ENCODE results near the gene DNAH3. TPM values are rescaled to one million over a fixed set of nuclear protein-coding genes. Genes with fewer than 3 reads are reported as not detected.

The DNAH3 gene
- total and polyA plus RNA-seq, 2 of the 13 experiments (the other 11 are each of a cell fraction or from before 2014, with no cell fraction given) = 0.07 to 0.08 TPM

GRCh38 chr16:20956319-20956718, 194.3 kb downstream of the DNAH3 start (continued):
- TF ChIP-seq ZNF543 (CRISPR knock-in tag; IDR thresholded peaks at IDR 0.05) = no peak
- peak; percentile 48 for TF ChIP-seq STAG1 (CRISPR knock-in tag; IDR thresholded peaks at IDR 0.05)
- TF ChIP-seq SIX1 (CRISPR knock-in tag; IDR thresholded peaks at IDR 0.05; ENCODE audit: borderline replicate concordance) = peak; percentile 31; the same call in 1 of the 2 replicates

GRCh38 chr16:20954574-20954973, 196.1 kb downstream of the DNAH3 start:
- H2AFZ ChIP-seq (ENCODE audit: low read length) = no peak overlapping the region
- no peaks in the 10 kb centered on the region for H3K36me3 ChIP-seq (replicated peaks in 1 of 2; ENCODE audit: control insufficient read depth in 1 of 2, insufficient read depth in 2 of 2, low read length in 2 of 2)
- no peak overlapping the region for H3K4me2 ChIP-seq (ENCODE audit: low read depth, low read length)
- H3K9me3 ChIP-seq (ENCODE audit: low read length) = no peaks in the 10 kb centered on the region
- BruUV-seq (replicated peaks) = no TSS peak
- no peak for DNase-seq (ENCODE audit: low spot score)
- in situ Hi-C loops (cut with HindIII; ENCODE audit: extremely low pct_ligation_motif_present, low pct_unique_long_range_greater_than_20kb) = no loop called here
- 66% methylated on average over 11 of the region's 11 CpGs for WGBS (ENCODE audit: low lambda C conversion rate)
- no peak overlapping the region for H3K27ac ChIP-seq (ENCODE audit: extremely low read length, insufficient read depth, low read length)
- no peaks in the 10 kb centered on the region for H4K20me1 ChIP-seq (ENCODE audit: insufficient read depth, low read length)
- ChIA-PET CTCF (ENCODE audit: low intra/inter-chr PET ratio, low total read pairs) (no interaction called here), POLR2A (no interaction called here)
- H3K79me2 ChIP-seq (ENCODE audit: insufficient read depth, low read length) = no peaks in the 10 kb centered on the region
- H3K27me3 ChIP-seq (ENCODE audit: control insufficient read depth in 1 of 2, insufficient read depth in 2 of 2, low read length in 2 of 2) = peaks cover 0 to 10% of the 10 kb centered on the region in 2 experiments; a peak in 2 of 5 replicates
- H3K9ac ChIP-seq (ENCODE audit: insufficient read depth, low read depth, low read length) = no peak overlapping the region
- FAIRE-seq = no peak
- no peak for ATAC-seq
- no peak overlapping the region for H3K4me3 ChIP-seq (replicated peaks in 1 of 3; ENCODE audit: insufficient read depth in 1 of 3, low read depth in 2 of 3, low read length in 3 of 3)
- intact Hi-C loops (cut with micrococcal nuclease; ENCODE audit: unreplicated experiment) = no loop called here
- no peaks in the 10 kb centered on the region for H3K4me1 ChIP-seq (ENCODE audit: insufficient read depth, low read length)
- TF ChIP-seq NCOA1 (CRISPR knock-in tag; IDR thresholded peaks at IDR 0.05) = no peak
- TF ChIP-seq ZNF724P (CRISPR knock-in tag; IDR thresholded peaks at IDR 0.05; ENCODE audit: borderline replicate concordance) = no peak
- no peak for TF ChIP-seq DMTF1 (CRISPR knock-in tag; IDR thresholded peaks at IDR 0.05)
- TF ChIP-seq PRMT3 (CRISPR knock-in tag; IDR thresholded peaks at IDR 0.05; ENCODE audit: borderline replicate concordance, low read depth) = no peak
- no peak for TF ChIP-seq ZMAT3 (CRISPR knock-in tag; conservative IDR thresholded peaks at IDR 0.05)
- TF ChIP-seq PCBP2 (optimal IDR thresholded peaks at IDR 0.05; ENCODE audit: low read depth, low read length, poor library complexity, severe bottlenecking) = no peak
- no peak for TF ChIP-seq HINFP (CRISPR knock-in tag; IDR thresholded peaks at IDR 0.05; ENCODE audit: low read depth)
- no peak for TF ChIP-seq HMGA1 (CRISPR knock-in tag; conservative IDR thresholded peaks at IDR 0.05)
- no peak for TF ChIP-seq NFE2L2 (IDR thresholded peaks at IDR 0.05; ENCODE audit: low read length)
- no peak for TF ChIP-seq ZNF839 (CRISPR knock-in tag; IDR thresholded peaks at IDR 0.05; ENCODE audit: borderline replicate concordance)
- no peak for TF ChIP-seq FOXJ3 (CRISPR knock-in tag; IDR thresholded peaks at IDR 0.05; ENCODE audit: borderline replicate concordance)
- TF ChIP-seq THAP11 (CRISPR knock-in tag; IDR thresholded peaks at IDR 0.05) = no peak
- no peak for TF ChIP-seq ZNF737 (CRISPR knock-in tag; IDR thresholded peaks at IDR 0.05; ENCODE audit: borderline replicate concordance)
- TF ChIP-seq ZNF354B (CRISPR knock-in tag; IDR thresholded peaks at IDR 0.05) = no peak
- no peak for TF ChIP-seq ZBTB20 (CRISPR knock-in tag; IDR thresholded peaks at IDR 0.05; ENCODE audit: borderline replicate concordance, low read depth)
- TF ChIP-seq GATAD2A (CRISPR knock-in tag; IDR thresholded peaks at IDR 0.05) = no peak

Measured in HepG2 (cell line).